Thyroid gland (tissue), 4 donors: ENCODE measurements around the gene ZBED6.

Experiments used
- CTCF ChIP-seq, 6 experiments: fragments of 200-600 bp in 3 of 6; fragments of 450-650 bp in 3 of 6; sonication (generic) in 3 of 6; IDR thresholded peaks; one replicate each; pipeline ENCODE4 v1.5.1; 2016 to 2019; ENCODE audit warnings: antibody characterized with exemption in 6 of 6, mild to moderate bottlenecking in 2 of 6, inconsistent platforms in 1 of 6, moderate library complexity in 1 of 6
- POLR2A ChIP-seq, 2 donors: fragments of 450-650 bp; IDR thresholded peaks; one replicate each; pipeline ENCODE4 v1.6.1; 2017; ENCODE audit warnings: antibody characterized with exemption in 2 of 2, mild to moderate bottlenecking in 2 of 2, moderate library complexity in 1 of 2

GRCh38 chr1:203765029-203765837 is 30.2 kb upstream of the ZBED6 start, which contains the start of gene LAX1:
- no peak for TF ChIP-seq CTCF (IDR thresholded peaks at IDR 0.05)
- no peak for TF ChIP-seq POLR2A (IDR thresholded peaks at IDR 0.05)
